ENCODE results near the gene MUC2. TPM values are rescaled to one million over a fixed set of nuclear protein-coding genes. Genes with fewer than 3 reads are reported as not detected.

The MUC2 gene
- total RNA-seq, 1 donor from 2014 or later, result not detected

- Mint-ChIP-seq H3K36me3 (ENCODE audit: insufficient read depth) (no peaks in the 10 kb centered on the region), H3K27ac (no peak overlapping the region), H3K27me3 (no peaks in the 10 kb centered on the region), H3K4me3 (ENCODE audit: low read depth) (no peak overlapping the region), H3K4me1 (ENCODE audit: low read depth) (peaks cover 1% of the 10 kb centered on the region), H3K9me3 (ENCODE audit: low read depth) (no peaks in the 10 kb centered on the region)
- DNase-seq (ENCODE audit: low spot score, unreplicated experiment), result no peak
- TF ChIP-seq, protein P1, sequence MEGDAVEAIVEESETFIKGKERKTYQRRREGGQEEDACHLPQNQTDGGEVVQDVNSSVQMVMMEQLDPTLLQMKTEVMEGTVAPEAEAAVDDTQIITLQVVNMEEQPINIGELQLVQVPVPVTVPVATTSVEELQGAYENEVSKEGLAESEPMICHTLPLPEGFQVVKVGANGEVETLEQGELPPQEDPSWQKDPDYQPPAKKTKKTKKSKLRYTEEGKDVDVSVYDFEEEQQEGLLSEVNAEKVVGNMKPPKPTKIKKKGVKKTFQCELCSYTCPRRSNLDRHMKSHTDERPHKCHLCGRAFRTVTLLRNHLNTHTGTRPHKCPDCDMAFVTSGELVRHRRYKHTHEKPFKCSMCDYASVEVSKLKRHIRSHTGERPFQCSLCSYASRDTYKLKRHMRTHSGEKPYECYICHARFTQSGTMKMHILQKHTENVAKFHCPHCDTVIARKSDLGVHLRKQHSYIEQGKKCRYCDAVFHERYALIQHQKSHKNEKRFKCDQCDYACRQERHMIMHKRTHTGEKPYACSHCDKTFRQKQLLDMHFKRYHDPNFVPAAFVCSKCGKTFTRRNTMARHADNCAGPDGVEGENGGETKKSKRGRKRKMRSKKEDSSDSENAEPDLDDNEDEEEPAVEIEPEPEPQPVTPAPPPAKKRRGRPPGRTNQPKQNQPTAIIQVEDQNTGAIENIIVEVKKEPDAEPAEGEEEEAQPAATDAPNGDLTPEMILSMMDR (IDR thresholded peaks at IDR 0.05; ENCODE audit: unreplicated experiment), result no peak
These were observed 40.7 kb upstream of the MUC2 start for GRCh38 chr11:1034001-1034400.

GRCh38 chr11:1034456-1035295 lies 40.0 kb upstream of the MUC2 start:
- TF ChIP-seq, protein P1 (IDR thresholded peaks at IDR 0.05; ENCODE audit: unreplicated experiment), result no peak
- Mint-ChIP-seq H3K36me3 (ENCODE audit: insufficient read depth) (no peaks in the 10 kb centered on the region), H3K9me3 (ENCODE audit: low read depth) (no peaks in the 10 kb centered on the region), H3K27ac (no peak overlapping the region), H3K4me1 (ENCODE audit: low read depth) (peaks cover 4% of the 10 kb centered on the region), H3K27me3 (no peaks in the 10 kb centered on the region), H3K4me3 (ENCODE audit: low read depth) (no peak overlapping the region)
- DNase-seq (ENCODE audit: low spot score, unreplicated experiment), result no peak

- no peak overlapping the region for H3K4me3 Mint-ChIP-seq (ENCODE audit: low read depth)
- TF ChIP-seq, protein P1 (IDR thresholded peaks at IDR 0.05; ENCODE audit: unreplicated experiment), result no peak
These were observed 38.9 kb upstream of the MUC2 start for GRCh38 chr11:1035577-1036283.

DNA sequence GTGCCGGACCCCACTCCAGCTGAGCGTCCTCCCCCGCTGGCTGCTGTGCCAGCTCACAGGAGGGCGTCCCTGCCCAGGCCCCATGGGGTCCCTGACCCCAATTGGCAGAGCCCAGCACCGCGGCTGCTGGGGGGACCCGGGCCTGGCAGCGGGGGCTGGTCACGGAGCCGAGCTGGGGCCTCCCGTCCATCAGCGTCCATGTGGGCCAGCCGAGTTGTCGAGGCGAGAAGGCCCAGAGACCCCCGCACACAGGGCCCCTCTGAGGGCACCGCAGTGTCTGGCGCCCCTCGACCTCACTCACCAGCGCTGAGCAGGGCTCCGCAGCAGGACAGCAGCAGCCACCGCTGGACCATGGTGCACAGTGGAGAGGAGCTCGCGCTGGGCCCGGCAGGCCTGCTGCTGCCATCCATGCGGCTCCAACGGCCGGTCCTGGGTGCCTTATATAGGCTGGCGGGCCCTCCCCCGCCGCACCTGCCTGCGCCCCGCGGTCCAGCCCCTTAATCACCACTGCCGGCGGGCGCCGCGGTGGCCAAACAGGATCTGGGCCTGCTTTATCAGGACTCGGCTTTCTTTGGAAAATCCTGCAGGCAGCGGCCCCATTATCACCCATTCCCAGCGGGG lies 38.3 kb upstream of the MUC2 start, which contains the start of gene MUC6:
TSS of gene MUC6 (minus strand) at position 416 of the 621 bp plus-strand sequence. CDS start at position 353, 63 bp downstream.
- H3K27ac Mint-ChIP-seq, result no peak within 1 kb of the TSS
- H3K9me3 Mint-ChIP-seq (ENCODE audit: low read depth), result no peaks in the 10 kb centered on the region
- TF ChIP-seq, protein P1 (IDR thresholded peaks at IDR 0.05; ENCODE audit: unreplicated experiment), result no peak
- H3K36me3 Mint-ChIP-seq (ENCODE audit: insufficient read depth), result no peaks in the 10 kb centered on the region
- no peak within 1 kb of the TSS for H3K4me3 Mint-ChIP-seq (ENCODE audit: low read depth)
- H3K4me1 Mint-ChIP-seq (ENCODE audit: low read depth), result peaks cover 7% of the 10 kb centered on the region
- no peaks in the 10 kb centered on the region for H3K27me3 Mint-ChIP-seq
- no peak for DNase-seq (ENCODE audit: low spot score, unreplicated experiment)

More at GRCh38 chr11:1035577-1036283, 38.9 kb upstream of the MUC2 start:
- DNase-seq (ENCODE audit: low spot score, unreplicated experiment), result no peak
- Mint-ChIP-seq H3K27me3 (no peaks in the 10 kb centered on the region), H3K36me3 (ENCODE audit: insufficient read depth) (no peaks in the 10 kb centered on the region), H3K9me3 (ENCODE audit: low read depth) (no peaks in the 10 kb centered on the region), H3K4me1 (ENCODE audit: low read depth) (peaks cover 7% of the 10 kb centered on the region), H3K27ac (no peak overlapping the region)

DNA sequence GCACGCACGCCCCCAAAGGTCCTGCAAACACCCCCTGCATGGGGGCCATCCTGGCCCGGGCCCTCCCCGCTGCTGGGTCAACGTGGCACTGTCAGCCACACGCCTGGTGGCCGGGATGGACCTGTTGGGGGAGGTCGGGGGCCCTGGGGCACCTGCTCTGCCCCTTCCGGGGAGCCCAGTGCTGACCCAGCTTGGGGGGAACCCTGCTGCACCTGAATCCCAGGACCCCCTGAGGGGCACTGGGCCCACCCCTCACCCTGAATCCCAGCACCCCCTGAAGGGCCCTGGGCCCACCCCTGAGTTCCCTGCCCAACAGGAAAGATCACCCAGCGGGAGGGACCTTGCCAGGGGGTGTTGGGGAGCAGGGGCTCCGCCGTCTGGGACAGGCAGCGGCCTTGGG lies 37.7 kb upstream of the MUC2 start:
- Mint-ChIP-seq H3K4me1 (ENCODE audit: low read depth) (peaks cover 10% of the 10 kb centered on the region), H3K4me3 (ENCODE audit: low read depth) (no peak overlapping the region), H3K9me3 (ENCODE audit: low read depth) (no peaks in the 10 kb centered on the region), H3K27me3 (no peaks in the 10 kb centered on the region), H3K36me3 (ENCODE audit: insufficient read depth) (no peaks in the 10 kb centered on the region), H3K27ac (no peak overlapping the region)
- no peak for DNase-seq (ENCODE audit: low spot score, unreplicated experiment)
- TF ChIP-seq, protein P1 (IDR thresholded peaks at IDR 0.05; ENCODE audit: unreplicated experiment), result no peak
